ENCODE results near the gene ELFN1.

DNA sequence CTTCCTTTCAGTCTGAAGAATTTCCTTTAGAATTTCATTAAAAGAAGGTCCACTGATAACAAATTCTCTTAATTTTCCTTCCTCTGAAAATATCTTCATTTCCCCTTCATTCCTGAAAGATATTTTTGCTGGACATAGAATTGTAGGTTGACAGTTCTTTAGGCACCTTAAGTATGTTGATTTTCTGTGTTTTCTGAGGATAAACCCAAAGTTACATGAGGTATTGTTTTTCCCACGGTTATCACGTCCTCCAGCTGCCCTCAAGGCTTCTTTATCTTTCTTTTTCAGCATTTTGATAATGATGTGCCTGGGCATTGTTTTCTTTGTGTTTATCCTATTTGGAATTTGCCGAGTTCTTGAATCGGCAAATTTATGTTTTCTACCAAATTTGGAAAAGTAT, 105.3 kb downstream of the ELFN1 start:
- TF ChIP-seq, protein P1, sequence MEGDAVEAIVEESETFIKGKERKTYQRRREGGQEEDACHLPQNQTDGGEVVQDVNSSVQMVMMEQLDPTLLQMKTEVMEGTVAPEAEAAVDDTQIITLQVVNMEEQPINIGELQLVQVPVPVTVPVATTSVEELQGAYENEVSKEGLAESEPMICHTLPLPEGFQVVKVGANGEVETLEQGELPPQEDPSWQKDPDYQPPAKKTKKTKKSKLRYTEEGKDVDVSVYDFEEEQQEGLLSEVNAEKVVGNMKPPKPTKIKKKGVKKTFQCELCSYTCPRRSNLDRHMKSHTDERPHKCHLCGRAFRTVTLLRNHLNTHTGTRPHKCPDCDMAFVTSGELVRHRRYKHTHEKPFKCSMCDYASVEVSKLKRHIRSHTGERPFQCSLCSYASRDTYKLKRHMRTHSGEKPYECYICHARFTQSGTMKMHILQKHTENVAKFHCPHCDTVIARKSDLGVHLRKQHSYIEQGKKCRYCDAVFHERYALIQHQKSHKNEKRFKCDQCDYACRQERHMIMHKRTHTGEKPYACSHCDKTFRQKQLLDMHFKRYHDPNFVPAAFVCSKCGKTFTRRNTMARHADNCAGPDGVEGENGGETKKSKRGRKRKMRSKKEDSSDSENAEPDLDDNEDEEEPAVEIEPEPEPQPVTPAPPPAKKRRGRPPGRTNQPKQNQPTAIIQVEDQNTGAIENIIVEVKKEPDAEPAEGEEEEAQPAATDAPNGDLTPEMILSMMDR (IDR thresholded peaks at IDR 0.05): no peak
- TF ChIP-seq POLR2A (IDR thresholded peaks at IDR 0.05) (no peak), POLR2AphosphoS5 (IDR thresholded peaks at IDR 0.05) (no peak)
